HEK293 (cell line): ENCODE results near the gene KAT7.
"Not testable (repeated sequence)": the region's sequence is repeated elsewhere in the genome, so short reads cannot be mapped to it uniquely, and the experiment has no call there.

Source experiments
- CTCF ChIA-PET: fragments of 350-600 bp; formaldehyde crosslinking; extraction: SDS; loops from one replicate; lab custom pipeline; 2021; ENCODE audit warnings: antibody characterized with exemption; lab: Yijun Ruan, JAX
- POLR2A ChIA-PET: fragments of 300-600 bp; formaldehyde crosslinking; extraction: SDS; loops from one replicate; lab custom pipeline; 2020; ENCODE audit warnings: antibody characterized with exemption, inconsistent platforms; lab: Yijun Ruan, JAX
- H3K27ac ChIP-seq: fragments of 200-500 bp; sonication (Bioruptor generic); 2 replicates; pipeline ENCODE4 v1.5.1; 2014; ENCODE audit warnings: low read depth, low read length, control low read depth, inconsistent platforms; ENCODE audit errors: extremely low read depth
- H3K36me3 ChIP-seq, 2 experiments: fragments of 200-500 bp in 1 of 2; sonication (Bioruptor generic) in 1 of 2; 1 replicate in 1 of 2; 2 replicates in 1 of 2; pipeline ENCODE4 v1.5.1; 2014 to 2017; ENCODE audit warnings: inconsistent platforms in 2 of 2, low read length in 2 of 2; ENCODE audit not compliant: control insufficient read depth in 2 of 2, insufficient read depth in 1 of 2
- H3K4me1 ChIP-seq: fragments of 200-500 bp; sonication (Bioruptor generic); 2 replicates; pipeline ENCODE4 v1.5.1; 2014; ENCODE audit warnings: mild to moderate bottlenecking, low read length, inconsistent platforms; ENCODE audit not compliant: control insufficient read depth, insufficient read depth
- H3K4me3 ChIP-seq: 2 replicates; pipeline ENCODE4 v1.5.1; 2011; ENCODE audit warnings: low read depth, mild to moderate bottlenecking, control low read depth, low read length, moderate library complexity
- H3K9me3 ChIP-seq: fragments of 200-500 bp; sonication (Bioruptor generic); 2 replicates; pipeline ENCODE4 v1.5.1; 2014; ENCODE audit warnings: low read depth, low read length, inconsistent platforms; ENCODE audit not compliant: control insufficient read depth, insufficient read depth
- KLF7 ChIP-seq: fragments of 450-650 bp; formaldehyde crosslinking; IDR thresholded peaks from 2 replicates; pipeline ENCODE4 v1.5.1; 2016; ENCODE audit warnings: missing biosample characterization, missing genetic modification characterization, borderline replicate concordance
- SCRT1 ChIP-seq: fragments of 450-650 bp; formaldehyde crosslinking; IDR thresholded peaks from 2 replicates; pipeline ENCODE4 v1.5.1; 2016; ENCODE audit warnings: missing biosample characterization, missing genetic modification characterization, borderline replicate concordance
- SP3 ChIP-seq: fragments of 450-650 bp; formaldehyde crosslinking; IDR thresholded peaks from 2 replicates; pipeline ENCODE4 v1.5.1; 2016; ENCODE audit warnings: missing biosample characterization, missing genetic modification characterization
- ZBTB21 ChIP-seq: fragments of 450-650 bp; formaldehyde crosslinking; IDR thresholded peaks from 2 replicates; pipeline ENCODE4 v1.5.1; 2017; ENCODE audit warnings: missing biosample characterization, missing genetic modification characterization
- ZBTB8A ChIP-seq: fragments of 450-650 bp; formaldehyde crosslinking; IDR thresholded peaks from 2 replicates; pipeline ENCODE4 v1.5.1; 2016; ENCODE audit warnings: missing biosample characterization, missing genetic modification characterization
- ZFP37 ChIP-seq: fragments of 450-650 bp; formaldehyde crosslinking; IDR thresholded peaks from 2 replicates; pipeline ENCODE4 v1.5.1; 2016; ENCODE audit warnings: missing biosample characterization, missing genetic modification characterization
- ZNF140 ChIP-seq: fragments of 450-650 bp; formaldehyde crosslinking; IDR thresholded peaks from 2 replicates; pipeline ENCODE4 v1.5.1; 2016; ENCODE audit warnings: missing biosample characterization, missing genetic modification characterization
- ZNF19 ChIP-seq: fragments of 450-650 bp; formaldehyde crosslinking; IDR thresholded peaks from 2 replicates; pipeline ENCODE4; 2016; ENCODE audit warnings: missing biosample characterization, missing genetic modification characterization, low read depth
- ZNF266 ChIP-seq: fragments of 450-650 bp; formaldehyde crosslinking; IDR thresholded peaks from 2 replicates; pipeline ENCODE4 v1.5.1; 2016; ENCODE audit warnings: missing biosample characterization, missing genetic modification characterization, low read depth
- ZNF292 ChIP-seq: fragments of 450-650 bp; formaldehyde crosslinking; IDR thresholded peaks from 2 replicates; pipeline ENCODE4 v1.5.1; 2016; ENCODE audit warnings: low read depth, missing biosample characterization, missing genetic modification characterization, borderline replicate concordance
- ZNF341 ChIP-seq: fragments of 450-650 bp; formaldehyde crosslinking; IDR thresholded peaks from 2 replicates; pipeline ENCODE4; 2016; ENCODE audit warnings: low read depth, missing biosample characterization, missing genetic modification characterization
- ZNF391 ChIP-seq: fragments of 450-650 bp; formaldehyde crosslinking; IDR thresholded peaks from 2 replicates; pipeline ENCODE4 v1.5.1; 2016; ENCODE audit warnings: low read depth, missing biosample characterization, missing genetic modification characterization, borderline replicate concordance
- ZNF394 ChIP-seq: fragments of 450-650 bp; formaldehyde crosslinking; IDR thresholded peaks from 2 replicates; pipeline ENCODE4 v1.5.1; 2016; ENCODE audit warnings: missing biosample characterization, missing genetic modification characterization, mild to moderate bottlenecking, moderate library complexity, borderline replicate concordance
- ZNF514 ChIP-seq: fragments of 450-650 bp; formaldehyde crosslinking; IDR thresholded peaks from 2 replicates; pipeline ENCODE4 v1.5.1; 2016; ENCODE audit warnings: missing biosample characterization, missing genetic modification characterization
- ZNF555 ChIP-seq: fragments of 450-650 bp; formaldehyde crosslinking; conservative IDR thresholded peaks from 2 replicates; pipeline ENCODE4 v1.5.1; 2017; ENCODE audit warnings: missing biosample characterization, mild to moderate bottlenecking, missing genetic modification characterization, inconsistent platforms
- ZNF558 ChIP-seq: fragments of 450-650 bp; formaldehyde crosslinking; IDR thresholded peaks from 2 replicates; pipeline ENCODE4 v1.5.1; 2016; ENCODE audit warnings: missing biosample characterization, missing genetic modification characterization
- ZNF623 ChIP-seq: fragments of 450-650 bp; formaldehyde crosslinking; IDR thresholded peaks from 2 replicates; pipeline ENCODE4 v1.5.1; 2016; ENCODE audit warnings: missing biosample characterization, missing genetic modification characterization
- ZNF629 ChIP-seq: fragments of 450-650 bp; formaldehyde crosslinking; IDR thresholded peaks from 2 replicates; pipeline ENCODE4 v1.5.1; 2017; ENCODE audit warnings: missing biosample characterization, missing genetic modification characterization
- ZNF654 ChIP-seq: fragments of 450-650 bp; formaldehyde crosslinking; IDR thresholded peaks from 2 replicates; pipeline ENCODE4 v1.5.1; 2016; ENCODE audit warnings: low read depth, missing biosample characterization, missing genetic modification characterization
- ZNF660 ChIP-seq: fragments of 450-650 bp; IDR thresholded peaks from 2 replicates; pipeline ENCODE4 v1.5.1; 2018; ENCODE audit warnings: missing biosample characterization, mild to moderate bottlenecking, missing genetic modification characterization
- ZNF664 ChIP-seq: fragments of 450-650 bp; formaldehyde crosslinking; IDR thresholded peaks from 2 replicates; pipeline ENCODE4 v1.5.1; 2016; ENCODE audit warnings: missing biosample characterization, missing genetic modification characterization
- TF ChIP-seq, protein P1 (sequence below): fragments of 450-650 bp; formaldehyde crosslinking; IDR thresholded peaks from 2 replicates; pipeline ENCODE4 v1.5.1; 2016; ENCODE audit warnings: missing biosample characterization, missing genetic modification characterization
- TF ChIP-seq, protein P2 (sequence below): fragments of 450-650 bp; formaldehyde crosslinking; conservative IDR thresholded peaks from 2 replicates; pipeline ENCODE4 v1.5.1; 2016; ENCODE audit warnings: low read depth, missing biosample characterization, missing genetic modification characterization
- TF ChIP-seq, protein P3 (sequence below): fragments of 450-650 bp; formaldehyde crosslinking; IDR thresholded peaks from 2 replicates; pipeline ENCODE4 v1.5.1; 2016; ENCODE audit warnings: missing biosample characterization, missing genetic modification characterization, borderline replicate concordance

The KAT7 gene

GRCh38 chr17:49757151-49757777 lies 31.2 kb upstream of the KAT7 start:
- no peak for TF ChIP-seq SP3 (tag by site-specific recombination)
- no peak for TF ChIP-seq ZNF660 (tag by site-specific recombination)
- no peak for TF ChIP-seq ZNF391 (tag by site-specific recombination)
- peak; percentile 68 for TF ChIP-seq ZNF341 (tag by site-specific recombination)
- TF ChIP-seq ZNF514 (tag by site-specific recombination): no peak
- no peak for TF ChIP-seq SCRT1 (tag by site-specific recombination)
- H3K27ac ChIP-seq: no peak overlapping the region
- peaks cover 2% of the 10 kb centered on the region; the same call in 1 of the 2 replicates for H3K4me1 ChIP-seq
- H3K4me3 ChIP-seq: no peak overlapping the region
- peaks cover 0 to 3% of the 10 kb centered on the region in 2 experiments; a peak in 2 of 3 replicates for H3K36me3 ChIP-seq
- H3K9me3 ChIP-seq: no peaks in the 10 kb centered on the region
- CTCF ChIA-PET: interaction anchor here (0.6 to 0.7 kb wide), 2 partner anchors 61 to 186 kb away, joined by 3 read pairs; no protein-coding TSS in a partner anchor
- POLR2A ChIA-PET: no interaction called here

DNA sequence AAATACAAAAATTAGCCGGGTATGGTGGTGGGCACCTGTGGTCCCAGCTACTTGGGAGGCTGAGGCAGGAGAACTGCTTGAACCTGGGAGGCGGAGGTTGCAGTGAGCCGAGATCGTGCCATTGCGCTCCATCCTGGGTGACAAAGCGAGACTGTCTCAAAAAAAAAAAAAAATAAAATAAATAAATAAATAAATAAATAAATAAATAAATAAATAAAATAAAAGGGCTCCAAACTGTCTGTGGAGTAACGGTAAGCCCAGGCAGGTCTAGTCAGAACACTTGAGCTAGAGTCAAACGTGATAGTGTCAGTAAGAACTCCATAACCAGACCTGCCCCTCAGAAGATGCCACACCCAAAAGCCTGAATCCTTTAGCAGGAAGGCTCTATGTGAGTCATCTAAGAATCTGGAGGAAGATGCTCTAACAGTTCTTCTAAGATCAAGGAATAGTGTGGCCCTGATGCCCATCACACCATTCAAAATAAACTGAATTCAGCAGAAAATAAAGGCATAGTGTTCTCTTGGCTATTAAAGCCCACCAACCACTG lies 29.9 kb upstream of the KAT7 start:
- H3K27ac ChIP-seq, H3K4me3 ChIP-seq, H3K36me3 ChIP-seq, POLR2A ChIA-PET, H3K9me3 ChIP-seq, H3K4me1 ChIP-seq: not testable (repeated sequence)
- CTCF ChIA-PET: interaction anchor here (0.6 to 1.4 kb wide), 3 partner anchors 13 to 238 kb away, joined by 3 to 5 read pairs (median 3); no protein-coding TSS in a partner anchor
- peak; percentile 74 for TF ChIP-seq ZBTB8A
- TF ChIP-seq ZNF623 (tag by site-specific recombination): peak; percentile 76
- TF ChIP-seq, protein P1, sequence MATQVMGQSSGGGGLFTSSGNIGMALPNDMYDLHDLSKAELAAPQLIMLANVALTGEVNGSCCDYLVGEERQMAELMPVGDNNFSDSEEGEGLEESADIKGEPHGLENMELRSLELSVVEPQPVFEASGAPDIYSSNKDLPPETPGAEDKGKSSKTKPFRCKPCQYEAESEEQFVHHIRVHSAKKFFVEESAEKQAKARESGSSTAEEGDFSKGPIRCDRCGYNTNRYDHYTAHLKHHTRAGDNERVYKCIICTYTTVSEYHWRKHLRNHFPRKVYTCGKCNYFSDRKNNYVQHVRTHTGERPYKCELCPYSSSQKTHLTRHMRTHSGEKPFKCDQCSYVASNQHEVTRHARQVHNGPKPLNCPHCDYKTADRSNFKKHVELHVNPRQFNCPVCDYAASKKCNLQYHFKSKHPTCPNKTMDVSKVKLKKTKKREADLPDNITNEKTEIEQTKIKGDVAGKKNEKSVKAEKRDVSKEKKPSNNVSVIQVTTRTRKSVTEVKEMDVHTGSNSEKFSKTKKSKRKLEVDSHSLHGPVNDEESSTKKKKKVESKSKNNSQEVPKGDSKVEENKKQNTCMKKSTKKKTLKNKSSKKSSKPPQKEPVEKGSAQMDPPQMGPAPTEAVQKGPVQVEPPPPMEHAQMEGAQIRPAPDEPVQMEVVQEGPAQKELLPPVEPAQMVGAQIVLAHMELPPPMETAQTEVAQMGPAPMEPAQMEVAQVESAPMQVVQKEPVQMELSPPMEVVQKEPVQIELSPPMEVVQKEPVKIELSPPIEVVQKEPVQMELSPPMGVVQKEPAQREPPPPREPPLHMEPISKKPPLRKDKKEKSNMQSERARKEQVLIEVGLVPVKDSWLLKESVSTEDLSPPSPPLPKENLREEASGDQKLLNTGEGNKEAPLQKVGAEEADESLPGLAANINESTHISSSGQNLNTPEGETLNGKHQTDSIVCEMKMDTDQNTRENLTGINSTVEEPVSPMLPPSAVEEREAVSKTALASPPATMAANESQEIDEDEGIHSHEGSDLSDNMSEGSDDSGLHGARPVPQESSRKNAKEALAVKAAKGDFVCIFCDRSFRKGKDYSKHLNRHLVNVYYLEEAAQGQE (tag by site-specific recombination): peak; percentile 79
- 0 out of 2 replicates have a peak, but pooled peaks have one; percentile 9 for TF ChIP-seq ZNF19
- peak; percentile 62; the same call in 1 of the 2 replicates for TF ChIP-seq ZNF140 (tag by site-specific recombination)
- TF ChIP-seq ZBTB21 (tag by site-specific recombination): peak; percentile 42; the same call in 1 of the 2 replicates
- TF ChIP-seq, protein P2, sequence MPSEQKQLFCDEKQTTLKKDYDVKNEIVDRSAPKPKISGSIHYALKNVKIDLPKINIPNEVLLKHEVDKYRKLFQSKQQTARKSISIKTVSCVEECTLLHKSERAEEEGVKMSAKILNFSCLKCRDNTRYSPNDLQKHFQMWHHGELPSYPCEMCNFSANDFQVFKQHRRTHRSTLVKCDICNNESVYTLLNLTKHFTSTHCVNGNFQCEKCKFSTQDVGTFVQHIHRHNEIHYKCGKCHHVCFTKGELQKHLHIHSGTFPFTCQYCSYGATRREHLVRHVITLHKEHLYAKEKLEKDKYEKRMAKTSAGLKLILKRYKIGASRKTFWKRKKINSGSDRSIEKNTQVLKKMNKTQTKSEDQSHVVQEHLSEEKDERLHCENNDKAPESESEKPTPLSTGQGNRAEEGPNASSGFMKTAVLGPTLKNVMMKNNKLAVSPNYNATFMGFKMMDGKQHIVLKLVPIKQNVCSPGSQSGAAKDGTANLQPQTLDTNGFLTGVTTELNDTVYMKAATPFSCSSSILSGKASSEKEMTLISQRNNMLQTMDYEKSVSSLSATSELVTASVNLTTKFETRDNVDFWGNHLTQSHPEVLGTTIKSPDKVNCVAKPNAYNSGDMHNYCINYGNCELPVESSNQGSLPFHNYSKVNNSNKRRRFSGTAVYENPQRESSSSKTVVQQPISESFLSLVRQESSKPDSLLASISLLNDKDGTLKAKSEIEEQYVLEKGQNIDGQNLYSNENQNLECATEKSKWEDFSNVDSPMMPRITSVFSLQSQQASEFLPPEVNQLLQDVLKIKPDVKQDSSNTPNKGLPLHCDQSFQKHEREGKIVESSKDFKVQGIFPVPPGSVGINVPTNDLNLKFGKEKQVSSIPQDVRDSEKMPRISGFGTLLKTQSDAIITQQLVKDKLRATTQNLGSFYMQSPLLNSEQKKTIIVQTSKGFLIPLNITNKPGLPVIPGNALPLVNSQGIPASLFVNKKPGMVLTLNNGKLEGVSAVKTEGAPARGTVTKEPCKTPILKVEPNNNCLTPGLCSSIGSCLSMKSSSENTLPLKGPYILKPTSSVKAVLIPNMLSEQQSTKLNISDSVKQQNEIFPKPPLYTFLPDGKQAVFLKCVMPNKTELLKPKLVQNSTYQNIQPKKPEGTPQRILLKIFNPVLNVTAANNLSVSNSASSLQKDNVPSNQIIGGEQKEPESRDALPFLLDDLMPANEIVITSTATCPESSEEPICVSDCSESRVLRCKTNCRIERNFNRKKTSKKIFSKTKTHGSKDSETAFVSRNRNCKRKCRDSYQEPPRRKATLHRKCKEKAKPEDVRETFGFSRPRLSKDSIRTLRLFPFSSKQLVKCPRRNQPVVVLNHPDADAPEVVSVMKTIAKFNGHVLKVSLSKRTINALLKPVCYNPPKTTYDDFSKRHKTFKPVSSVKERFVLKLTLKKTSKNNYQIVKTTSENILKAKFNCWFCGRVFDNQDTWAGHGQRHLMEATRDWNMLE (tag by site-specific recombination): peak; percentile 95
- peak; percentile 71 for TF ChIP-seq ZNF558
- TF ChIP-seq ZNF266 (tag by site-specific recombination): 0 out of 2 replicates have a peak, but pooled peaks have one; percentile 34
- TF ChIP-seq ZFP37 (tag by site-specific recombination): peak; percentile 68; the same call in 1 of the 2 replicates
- peak; percentile 78 for TF ChIP-seq ZNF664 (tag by site-specific recombination)
- peak; percentile 44 for TF ChIP-seq ZNF654 (tag by site-specific recombination)
- TF ChIP-seq ZNF629 (tag by site-specific recombination): peak; percentile 51
- TF ChIP-seq ZNF292 (tag by site-specific recombination): 0 out of 2 replicates have a peak, but pooled peaks have one; percentile 19
- peak; percentile 81 for TF ChIP-seq ZNF555 (tag by site-specific recombination)
- TF ChIP-seq KLF7 (tag by site-specific recombination): peak; percentile 34; the same call in 1 of the 2 replicates
- TF ChIP-seq, protein P3, sequence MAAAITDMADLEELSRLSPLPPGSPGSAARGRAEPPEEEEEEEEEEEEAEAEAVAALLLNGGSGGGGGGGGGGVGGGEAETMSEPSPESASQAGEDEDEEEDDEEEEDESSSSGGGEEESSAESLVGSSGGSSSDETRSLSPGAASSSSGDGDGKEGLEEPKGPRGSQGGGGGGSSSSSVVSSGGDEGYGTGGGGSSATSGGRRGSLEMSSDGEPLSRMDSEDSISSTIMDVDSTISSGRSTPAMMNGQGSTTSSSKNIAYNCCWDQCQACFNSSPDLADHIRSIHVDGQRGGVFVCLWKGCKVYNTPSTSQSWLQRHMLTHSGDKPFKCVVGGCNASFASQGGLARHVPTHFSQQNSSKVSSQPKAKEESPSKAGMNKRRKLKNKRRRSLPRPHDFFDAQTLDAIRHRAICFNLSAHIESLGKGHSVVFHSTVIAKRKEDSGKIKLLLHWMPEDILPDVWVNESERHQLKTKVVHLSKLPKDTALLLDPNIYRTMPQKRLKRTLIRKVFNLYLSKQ: 0 out of 2 replicates have a peak, but pooled peaks have one; percentile 17
- peak; percentile 95 for TF ChIP-seq ZNF394
